ENCODE measurements around the gene CDH5. TPM values are rescaled to one million over a fixed set of nuclear protein-coding genes. Genes with fewer than 3 reads are reported as not detected.

CDH5 gene
- total RNA-seq, 1 experiment from 2014 or later: not detected

DNA sequence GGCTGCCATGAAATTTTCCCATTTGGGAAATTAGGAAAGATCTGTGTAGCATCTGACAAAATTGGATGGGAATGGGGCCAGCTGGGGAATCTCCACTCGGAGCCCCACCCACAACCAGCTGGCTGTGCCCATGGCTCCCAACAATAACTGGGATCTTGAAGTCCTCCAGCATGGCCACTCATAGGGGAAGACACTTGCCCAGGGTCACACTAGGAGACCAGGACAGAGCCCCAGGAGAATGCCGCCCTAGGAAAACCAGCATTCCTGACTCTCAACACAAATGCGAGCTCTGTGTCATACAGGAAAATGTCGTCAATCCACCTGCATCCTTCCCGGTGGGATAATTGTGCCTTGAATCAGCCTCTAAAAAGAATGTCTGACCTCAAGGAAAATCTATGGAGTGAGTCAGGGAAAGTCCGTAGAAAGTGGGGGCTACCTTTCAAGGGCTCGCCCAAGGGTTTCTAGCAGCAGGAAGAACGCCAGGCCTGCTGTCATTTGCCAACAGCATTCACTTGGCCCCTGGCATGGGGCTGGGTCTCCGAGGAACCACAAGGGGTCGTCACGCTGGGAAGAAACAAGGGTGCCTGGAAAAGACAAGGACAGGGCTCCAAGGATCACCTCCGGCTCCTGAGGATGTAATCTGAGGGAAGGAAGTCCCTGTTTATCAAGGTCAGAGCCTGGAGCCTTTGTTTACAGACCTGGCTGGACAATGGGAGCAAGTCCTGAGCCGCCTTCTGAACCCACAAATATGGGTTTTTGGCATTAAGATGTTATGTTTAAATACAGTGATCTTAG is 15.9 kb downstream of the CDH5 start:
- Mint-ChIP-seq H3K9me3 (ENCODE audit: unreplicated experiment) (peaks cover 16% of the 10 kb centered on the region), H3K27me3 (ENCODE audit: insufficient read depth, unreplicated experiment) (no peaks in the 10 kb centered on the region), H3K4me3 (ENCODE audit: unreplicated experiment) (no peak overlapping the region), H3K36me3 (ENCODE audit: insufficient read depth, unreplicated experiment) (no peaks in the 10 kb centered on the region), H3K4me1 (ENCODE audit: insufficient read depth, unreplicated experiment) (peaks cover 19% of the 10 kb centered on the region), H3K27ac (ENCODE audit: low read depth, unreplicated experiment) (peak overlapping the region; percentile 64)
- peak; percentile 60 for DNase-seq (ENCODE audit: unreplicated experiment)
- TF ChIP-seq, protein P1, sequence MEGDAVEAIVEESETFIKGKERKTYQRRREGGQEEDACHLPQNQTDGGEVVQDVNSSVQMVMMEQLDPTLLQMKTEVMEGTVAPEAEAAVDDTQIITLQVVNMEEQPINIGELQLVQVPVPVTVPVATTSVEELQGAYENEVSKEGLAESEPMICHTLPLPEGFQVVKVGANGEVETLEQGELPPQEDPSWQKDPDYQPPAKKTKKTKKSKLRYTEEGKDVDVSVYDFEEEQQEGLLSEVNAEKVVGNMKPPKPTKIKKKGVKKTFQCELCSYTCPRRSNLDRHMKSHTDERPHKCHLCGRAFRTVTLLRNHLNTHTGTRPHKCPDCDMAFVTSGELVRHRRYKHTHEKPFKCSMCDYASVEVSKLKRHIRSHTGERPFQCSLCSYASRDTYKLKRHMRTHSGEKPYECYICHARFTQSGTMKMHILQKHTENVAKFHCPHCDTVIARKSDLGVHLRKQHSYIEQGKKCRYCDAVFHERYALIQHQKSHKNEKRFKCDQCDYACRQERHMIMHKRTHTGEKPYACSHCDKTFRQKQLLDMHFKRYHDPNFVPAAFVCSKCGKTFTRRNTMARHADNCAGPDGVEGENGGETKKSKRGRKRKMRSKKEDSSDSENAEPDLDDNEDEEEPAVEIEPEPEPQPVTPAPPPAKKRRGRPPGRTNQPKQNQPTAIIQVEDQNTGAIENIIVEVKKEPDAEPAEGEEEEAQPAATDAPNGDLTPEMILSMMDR (IDR thresholded peaks at IDR 0.05; ENCODE audit: unreplicated experiment): no peak
- CTCF ChIA-PET: interaction anchor here (0.7 to 1.0 kb wide), 2 partner anchors 14 to 247 kb away, joined by 4 to 5 read pairs; no protein-coding TSS in a partner anchor
- POLR2A ChIA-PET: interaction anchor here (0.6 kb wide), 1 partner anchor 23 kb away, joined by 3 read pairs; no protein-coding TSS in a partner anchor
- intact Hi-C loops (cut with micrococcal nuclease): no loop called here
- no TSS peak for BruUV-seq (replicated peaks)

DNA sequence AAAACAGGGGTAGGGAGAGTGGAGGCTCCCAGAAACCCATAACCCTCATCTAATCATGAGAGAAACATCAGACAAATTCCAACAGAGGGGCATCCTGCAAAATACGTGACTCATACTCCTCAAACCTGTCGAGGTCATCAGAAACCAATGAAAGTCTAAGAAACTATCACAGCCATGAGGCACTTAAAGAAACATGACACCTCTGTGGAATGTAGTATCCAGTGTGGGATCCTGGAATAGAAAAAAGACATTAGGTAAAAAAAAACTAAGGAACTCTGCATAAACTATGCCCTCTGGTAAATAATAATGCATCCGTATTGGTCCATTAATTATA is 16.4 kb downstream of the CDH5 start:
- POLR2A ChIA-PET: no interaction called here
- H3K4me3 Mint-ChIP-seq (ENCODE audit: unreplicated experiment): no peak overlapping the region
- CTCF ChIA-PET: interaction anchor here (1.0 kb wide), 1 partner anchor 25 kb away, joined by 5 read pairs; no protein-coding TSS in a partner anchor
- no TSS peak for BruUV-seq (replicated peaks)
- TF ChIP-seq, protein P1 (IDR thresholded peaks at IDR 0.05; ENCODE audit: unreplicated experiment): no peak
- H3K27me3 Mint-ChIP-seq (ENCODE audit: insufficient read depth, unreplicated experiment): no peaks in the 10 kb centered on the region
- intact Hi-C loops (cut with micrococcal nuclease): no loop called here
- peaks cover 16% of the 10 kb centered on the region for H3K9me3 Mint-ChIP-seq (ENCODE audit: unreplicated experiment)
- peak; percentile 72 for DNase-seq (ENCODE audit: unreplicated experiment)
- H3K4me1 Mint-ChIP-seq (ENCODE audit: insufficient read depth, unreplicated experiment): peaks cover 19% of the 10 kb centered on the region
- H3K27ac Mint-ChIP-seq (ENCODE audit: low read depth, unreplicated experiment): peak overlapping the region; percentile 64
- H3K36me3 Mint-ChIP-seq (ENCODE audit: insufficient read depth, unreplicated experiment): no peaks in the 10 kb centered on the region

DNA sequence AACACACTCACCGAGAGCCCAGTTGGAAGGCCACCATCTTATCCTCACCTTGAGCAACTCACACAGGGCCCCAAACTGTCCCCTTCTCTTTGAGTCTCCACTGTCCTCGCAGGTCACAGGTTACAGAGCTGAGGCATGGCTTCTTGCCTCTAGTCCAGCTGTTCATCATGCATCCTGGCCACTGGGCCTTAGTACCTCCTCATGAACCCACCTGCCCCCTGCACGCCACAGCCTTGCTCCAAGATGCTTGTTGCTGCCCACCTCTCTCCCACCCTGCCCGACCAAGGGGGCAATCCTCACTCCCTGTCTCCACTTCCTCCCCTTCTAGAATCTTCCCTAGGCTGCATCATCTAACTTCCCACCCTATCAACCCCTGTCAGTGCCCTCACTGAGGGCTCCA is 17.1 kb downstream of the CDH5 start:
- Mint-ChIP-seq H3K9me3 (ENCODE audit: unreplicated experiment) (peaks cover 16% of the 10 kb centered on the region), H3K27me3 (ENCODE audit: insufficient read depth, unreplicated experiment) (no peaks in the 10 kb centered on the region), H3K36me3 (ENCODE audit: insufficient read depth, unreplicated experiment) (no peaks in the 10 kb centered on the region), H3K27ac (ENCODE audit: low read depth, unreplicated experiment) (no peak overlapping the region), H3K4me1 (ENCODE audit: insufficient read depth, unreplicated experiment) (peaks cover 19% of the 10 kb centered on the region), H3K4me3 (ENCODE audit: unreplicated experiment) (no peak overlapping the region)
- TF ChIP-seq, protein P1 (IDR thresholded peaks at IDR 0.05; ENCODE audit: unreplicated experiment): no peak
- intact Hi-C loops (cut with micrococcal nuclease): no loop called here
- no peak for DNase-seq (ENCODE audit: unreplicated experiment)
- CTCF ChIA-PET: interaction anchor here (0.6 to 1.0 kb wide), 2 partner anchors 19 to 26 kb away, joined by 3 to 5 read pairs; no protein-coding TSS in a partner anchor
- BruUV-seq (replicated peaks): no TSS peak
- POLR2A ChIA-PET: no interaction called here

DNA sequence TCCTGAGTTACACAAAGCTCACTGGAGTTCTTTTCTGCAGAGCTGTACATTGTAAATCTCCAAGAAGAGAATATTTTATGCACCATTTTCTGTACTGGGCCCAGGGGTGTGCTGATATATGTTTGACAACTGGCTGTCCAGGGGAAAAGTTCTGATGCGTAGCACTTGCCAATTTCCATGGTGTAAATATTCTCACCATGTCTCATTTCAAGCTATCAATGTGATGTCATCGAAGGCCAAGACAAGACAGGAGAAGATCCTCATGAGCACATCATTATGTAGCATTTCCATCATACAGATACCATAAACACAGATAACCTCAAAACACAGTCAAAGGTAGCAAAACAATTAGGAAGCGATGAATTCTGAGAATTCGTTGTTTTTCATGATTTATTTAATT is 18.9 kb downstream of the CDH5 start:
- BruUV-seq (replicated peaks): no TSS peak
- CTCF ChIA-PET: interaction anchor here (0.8 to 3.2 kb wide), 4 partner anchors 20 to 366 kb away, joined by 3 to 19 read pairs (median 4); partner anchors contain the start of gene DYNC1LI2
- Mint-ChIP-seq H3K27ac (ENCODE audit: low read depth, unreplicated experiment) (no peak overlapping the region), H3K4me1 (ENCODE audit: insufficient read depth, unreplicated experiment) (peaks cover 19% of the 10 kb centered on the region), H3K4me3 (ENCODE audit: unreplicated experiment) (no peak overlapping the region), H3K27me3 (ENCODE audit: insufficient read depth, unreplicated experiment) (no peaks in the 10 kb centered on the region), H3K9me3 (ENCODE audit: unreplicated experiment) (peaks cover 4% of the 10 kb centered on the region), H3K36me3 (ENCODE audit: insufficient read depth, unreplicated experiment) (no peaks in the 10 kb centered on the region)
- no peak for DNase-seq (ENCODE audit: unreplicated experiment)
- POLR2A ChIA-PET: interaction anchor here (0.6 kb wide), 1 partner anchor 86 kb away, joined by 3 read pairs; no protein-coding TSS in a partner anchor
- TF ChIP-seq, protein P1 (IDR thresholded peaks at IDR 0.05; ENCODE audit: unreplicated experiment): no peak
- intact Hi-C loops (cut with micrococcal nuclease): no loop called here
